Skin of body (tissue), 2 donors: ENCODE data around the gene CMKLR1. TPM values are rescaled to one million over a fixed set of nuclear protein-coding genes. Genes with fewer than 3 reads are reported as not detected.

ENCODE experiments used
- DNase-seq: peaks from one replicate; lab custom pipeline; 2025; lab: John Stamatoyannopoulos, UW
- total RNA-seq: library from RNA; depleted of rRNA; stranded (reverse); fragments of >200 nt; gene quantifications from one replicate; pipeline ENCODE4 v1.2.3, GENCODE V29; 2014

Gene CMKLR1
- total RNA-seq, 1 donor from 2014 or later: 10.0 TPM

GRCh38 chr12:108269224-108269623, 69.9 kb downstream of the CMKLR1 start:
- no peak for DNase-seq

DNA sequence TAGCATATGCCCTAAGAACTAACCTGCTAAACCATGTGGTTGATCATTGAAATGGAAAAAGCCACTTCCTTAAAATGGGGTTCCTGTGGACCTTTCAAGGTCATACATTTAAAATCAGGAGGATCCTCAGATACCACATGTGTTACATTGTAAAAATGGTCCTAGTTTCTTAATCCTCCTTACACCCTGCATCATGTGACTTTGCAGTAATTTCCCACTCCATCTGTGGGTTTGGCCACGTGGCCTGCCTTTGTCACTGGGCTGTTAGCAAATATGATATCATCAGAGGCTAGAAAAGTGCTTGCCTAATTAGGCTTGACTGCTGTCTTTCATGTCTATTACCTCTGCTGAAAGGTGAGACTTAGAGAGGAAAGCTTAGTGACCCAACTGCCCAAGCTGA, 70.7 kb downstream of the CMKLR1 start:
- DNase-seq: no peak

- DNase-seq: no peak
These were observed 71.7 kb downstream of the CMKLR1 start for GRCh38 chr12:108267450-108267849.

GRCh38 chr12:108266131-108266530, 73.0 kb downstream of the CMKLR1 start:
- no peak for DNase-seq

GRCh38 chr12:108265505-108265904, 73.6 kb downstream of the CMKLR1 start:
- no peak for DNase-seq

DNA sequence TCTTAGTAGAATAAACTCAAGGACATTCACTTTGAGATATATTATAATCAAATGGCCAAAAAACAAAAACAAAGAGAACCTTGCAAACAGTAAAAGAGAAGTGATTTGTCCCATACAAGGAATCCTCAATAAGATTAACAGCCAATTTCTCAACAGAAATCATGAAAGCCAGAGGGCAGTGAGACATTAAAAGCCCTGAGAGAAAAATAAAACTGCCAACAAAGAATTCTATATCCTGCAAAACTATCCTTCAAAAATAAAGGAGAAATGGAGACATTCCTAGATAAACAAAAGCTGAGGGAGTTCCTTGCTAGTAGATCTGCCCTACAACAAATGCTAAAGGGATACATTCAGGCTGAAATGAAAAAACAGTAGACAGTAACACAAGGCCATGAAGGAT, 78.1 kb downstream of the CMKLR1 start:
- DNase-seq: no peak

GRCh38 chr12:108260039-108260438, 79.1 kb downstream of the CMKLR1 start:
- DNase-seq: no peak

DNA sequence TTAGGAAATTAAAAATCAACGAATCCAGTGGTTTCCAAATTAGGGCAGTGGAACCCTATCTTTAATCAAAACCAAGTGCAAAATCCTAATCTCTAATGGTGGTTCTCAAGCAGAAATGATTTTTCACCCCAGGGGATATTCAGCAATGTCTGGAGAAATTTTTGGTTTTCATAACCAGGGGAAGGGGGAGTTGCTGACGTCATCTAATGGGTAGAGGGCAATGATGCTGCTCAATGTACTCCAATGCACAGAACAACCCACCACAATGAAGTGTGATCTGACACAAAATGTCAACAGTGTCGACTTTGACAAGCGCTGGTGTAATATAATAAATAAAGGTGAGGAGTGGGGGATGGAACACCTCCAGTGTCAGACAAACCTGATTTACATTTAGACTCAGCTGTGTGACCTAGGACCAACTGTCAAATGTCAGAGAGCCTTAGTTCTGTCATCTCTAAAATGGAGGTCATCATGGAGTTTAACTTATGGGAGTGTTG, 81.5 kb downstream of the CMKLR1 start:
- DNase-seq: no peak

GRCh38 chr12:108257004-108257403, 82.1 kb downstream of the CMKLR1 start:
- no peak for DNase-seq

DNA sequence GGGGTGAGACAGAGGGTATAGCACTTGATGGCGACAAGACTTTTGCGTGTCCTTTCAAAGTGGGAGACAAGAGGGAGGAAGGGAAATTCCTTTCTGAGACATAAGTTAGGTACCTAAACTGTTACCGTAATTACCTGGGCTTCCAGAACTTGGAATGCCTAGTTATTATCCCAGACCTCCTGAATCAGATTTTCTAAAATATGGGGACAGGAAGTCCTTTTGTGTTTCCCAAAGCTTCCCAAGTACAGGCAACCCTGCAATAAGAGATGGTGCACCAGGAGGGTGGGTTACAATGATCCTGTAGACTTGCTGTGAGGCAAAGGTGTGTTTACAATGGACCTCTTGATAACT, 83.9 kb downstream of the CMKLR1 start:
- DNase-seq: no peak

- DNase-seq: no peak
These were observed 84.4 kb downstream of the CMKLR1 start for GRCh38 chr12:108254517-108255251.

GRCh38 chr12:108254030-108254429, 85.1 kb downstream of the CMKLR1 start:
- no peak for DNase-seq

- DNase-seq: no peak
These were observed 85.6 kb downstream of the CMKLR1 start for GRCh38 chr12:108253540-108253939.

- DNase-seq: no peak
These were observed 86.6 kb downstream of the CMKLR1 start for GRCh38 chr12:108252523-108252922.

DNA sequence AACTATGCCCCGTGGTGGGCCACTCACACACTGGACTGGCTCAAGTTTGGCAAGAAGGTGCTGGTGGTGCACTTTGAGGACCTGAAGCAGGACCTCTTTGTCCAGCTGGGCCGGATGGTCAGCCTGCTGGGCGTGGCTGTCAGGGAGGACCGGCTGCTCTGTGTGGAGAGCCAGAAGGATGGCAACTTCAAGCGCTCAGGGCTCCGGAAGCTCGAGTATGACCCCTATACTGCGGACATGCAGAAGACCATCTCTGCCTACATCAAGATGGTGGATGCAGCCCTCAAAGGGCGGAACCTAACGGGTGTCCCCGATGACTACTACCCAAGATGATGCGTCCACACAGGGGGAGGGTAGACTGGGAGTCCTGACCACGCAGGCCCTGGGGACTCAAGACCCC, 91.1 kb downstream of the CMKLR1 start:
- DNase-seq: no peak

DNA sequence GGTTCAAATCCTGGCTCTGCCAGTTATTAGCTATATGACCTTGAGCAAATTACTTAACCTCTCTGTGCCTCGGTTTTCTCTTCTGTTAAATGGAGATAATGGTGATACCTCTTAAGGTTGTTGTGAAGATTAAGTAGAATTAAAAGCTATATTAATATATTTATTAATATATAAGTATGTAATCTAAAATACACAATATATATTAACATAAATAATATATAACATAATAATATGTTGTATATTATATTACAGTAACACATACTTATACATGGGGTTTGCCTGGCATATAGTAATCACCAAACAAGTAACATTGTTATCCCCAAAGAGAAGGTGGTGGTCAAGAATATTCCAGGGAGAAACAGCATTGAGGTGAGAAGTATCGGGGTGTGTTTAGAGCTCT, 92.0 kb downstream of the CMKLR1 start:
- no peak for DNase-seq

- DNase-seq: no peak
These were observed 97.0 kb downstream of the CMKLR1 start for GRCh38 chr12:108241986-108242703.

DNA sequence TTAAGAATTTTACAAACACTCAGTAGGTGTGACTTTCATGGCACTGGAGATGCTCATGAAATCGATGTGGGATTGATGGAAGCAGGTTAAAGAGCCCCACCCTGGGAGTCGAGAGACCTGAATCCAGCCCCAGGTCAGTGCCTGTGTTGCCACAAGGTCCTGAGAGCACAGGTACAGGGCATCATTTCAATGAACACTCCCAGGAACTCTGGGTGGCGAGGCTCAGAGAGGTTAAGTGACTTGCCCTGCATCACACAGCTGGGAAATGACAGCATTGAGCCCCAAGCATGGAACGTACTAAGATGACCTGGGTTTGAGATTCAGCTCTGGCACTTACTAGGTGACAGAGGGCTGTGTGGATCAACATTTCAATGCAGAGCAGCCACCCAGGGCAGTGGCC, 98.2 kb downstream of the CMKLR1 start:
- DNase-seq: no peak

DNA sequence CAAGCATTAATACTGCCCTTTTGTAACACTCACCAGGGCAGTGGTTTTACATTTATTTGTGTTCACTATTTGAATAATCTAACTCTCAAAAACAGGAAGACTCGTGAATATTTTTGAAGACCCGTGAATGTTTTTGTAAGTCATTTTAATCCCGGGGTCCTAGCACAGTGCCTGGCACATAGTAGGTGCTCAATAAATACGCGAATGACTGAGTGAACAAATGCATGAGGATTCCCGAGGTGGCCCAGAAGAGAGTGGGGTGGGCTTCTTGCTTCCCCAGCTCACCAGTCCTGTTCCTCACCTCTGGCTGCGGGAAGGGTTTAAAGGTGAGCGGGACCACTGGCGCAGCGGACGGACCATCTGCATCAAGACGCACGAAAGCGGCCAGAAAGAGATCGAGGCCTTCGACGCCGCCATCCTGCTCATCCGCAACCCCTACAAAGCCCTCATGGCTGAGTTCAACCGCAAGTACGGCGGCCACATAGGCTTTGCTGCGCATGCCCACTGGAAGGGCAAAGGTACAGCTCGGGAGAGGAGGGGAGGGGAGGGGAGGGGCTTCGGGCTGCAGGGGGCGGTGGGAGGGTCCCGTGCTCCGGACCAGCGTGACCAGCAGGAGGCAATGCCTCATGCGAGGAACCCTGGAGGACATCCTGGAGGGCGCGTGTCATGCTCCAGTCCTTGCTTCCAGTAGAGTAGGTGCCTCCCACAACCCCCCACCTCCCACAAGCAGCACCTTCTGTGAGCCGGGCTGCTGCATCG, 98.9 kb downstream of the CMKLR1 start:
- DNase-seq: no peak

DNA sequence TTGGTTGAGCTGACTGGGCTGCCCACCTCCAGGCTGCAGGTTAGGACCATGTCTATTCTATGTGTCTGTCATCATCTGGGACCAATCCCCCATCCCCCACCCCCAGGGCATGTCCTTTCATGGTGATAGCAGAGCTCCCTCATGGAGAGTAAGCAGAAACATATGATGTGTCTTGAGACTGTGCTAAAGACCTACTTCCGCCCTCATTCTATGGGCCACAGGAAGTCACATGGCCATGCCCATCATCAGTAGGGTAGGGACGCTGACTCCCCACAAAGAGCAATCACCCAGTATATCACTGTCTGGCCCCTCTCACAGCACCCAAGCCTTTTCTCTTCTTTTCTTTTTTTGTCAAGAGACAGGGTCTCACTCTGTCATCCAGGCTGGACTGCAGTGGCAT, 99.7 kb downstream of the CMKLR1 start:
- DNase-seq: no peak

- DNase-seq: no peak
These were observed 100.6 kb downstream of the CMKLR1 start for GRCh38 chr12:108238474-108238873.
